HCT116 (cell line): ENCODE measurements around the gene MS4A4E. TPM values are rescaled to one million over a fixed set of nuclear protein-coding genes. Genes with fewer than 3 reads are reported as not detected.

ENCODE experiments used
- ATAC-seq: fragments of 200-7000 bp; cut with Tn5 transposase; 2 replicates; pipeline ENCODE4 v1.9.1; 2020; ENCODE audit warnings: mild to moderate bottlenecking, moderate library complexity
- BruUV-seq: library from RNA; stranded (reverse); fragments of 400-500 nt; replicated peaks from 2 replicates; lab custom pipeline; 2021; lab: Mats Ljungman, UMichigan
- CTCF ChIA-PET: fragments of 300-600 bp; sonication (Branson Sonifier 250); formaldehyde crosslinking; loops from one replicate; lab custom pipeline; 2021; ENCODE audit warnings: antibody characterized with exemption; lab: Charles Lee
- POLR2A ChIA-PET: fragments of 300-600, 350-600 bp; sonication (Branson Sonifier 250); formaldehyde crosslinking; loops from one replicate; lab custom pipeline; 2021; ENCODE audit warnings: antibody characterized with exemption; lab: Charles Lee
- RAD21 ChIA-PET, 2 experiments: fragments of 300-600 bp; sonication (Branson Sonifier 250); formaldehyde crosslinking; loops; one replicate each; lab custom pipeline; 2023; ENCODE audit warnings: low total read pairs in 2 of 2; ENCODE audit not compliant: uncharacterized antibody in 2 of 2, unreplicated experiment in 2 of 2, low non-redundant PET in 1 of 2; lab: Charles Lee
- DNase-seq: peaks from one replicate; pipeline ENCODE4 v3.0.0-alpha.2; 2010; ENCODE audit warnings: low read depth, low spot score
- H2AFZ ChIP-seq: fragments of 200-600 bp; shearing (Covaris generic), sonication (generic); 2 replicates; pipeline ENCODE4 v1.6.1; 2017; ENCODE audit warnings: low read depth, mixed run types, mixed read lengths, antibody characterized with exemption, low read length; ENCODE audit not compliant: poor library complexity, severe bottlenecking
- H3K27ac ChIP-seq: 2 replicates; pipeline ENCODE4 v1.5.1; 2012; ENCODE audit warnings: low read depth, low read length
- H3K27me3 ChIP-seq: fragments of 200-600 bp; sonication (generic); 2 replicates; pipeline ENCODE4 v1.6.1; 2016; ENCODE audit warnings: mixed run types, low read length, mixed read lengths; ENCODE audit not compliant: insufficient read depth
- H3K36me3 ChIP-seq, 2 experiments: fragments of 200-500 bp in 1 of 2; fragments of 200-600 bp in 1 of 2; sonication (Bioruptor generic) in 1 of 2; sonication (generic) in 1 of 2; 2 replicates each; pipeline versions ENCODE4 v1.5.1 to v1.6.1; 2014 to 2016; ENCODE audit warnings: low read length in 2 of 2, inconsistent platforms in 1 of 2, mixed read lengths in 1 of 2, mixed run types in 1 of 2; ENCODE audit not compliant: insufficient read depth in 2 of 2, control insufficient read depth in 1 of 2
- H3K4me1 ChIP-seq, 2 experiments: fragments of 200-600 bp in 1 of 2; sonication (generic) in 1 of 2; 2 replicates each; pipeline versions ENCODE4 v1.5.1 to v1.6.1; 2012 to 2017; ENCODE audit warnings: low read length in 2 of 2, inconsistent platforms in 1 of 2, mild to moderate bottlenecking in 1 of 2, mixed read lengths in 1 of 2, mixed run types in 1 of 2, moderate library complexity in 1 of 2; ENCODE audit not compliant: insufficient read depth in 2 of 2, control insufficient read depth in 1 of 2
- H3K4me2 ChIP-seq: fragments of 200-600 bp; sonication (generic); 2 replicates; pipeline ENCODE4 v1.6.1; 2017; ENCODE audit warnings: mixed run types, low read length, mixed read lengths
- H3K4me3 ChIP-seq, 2 experiments: fragments of 200-600 bp in 1 of 2; sonication (generic) in 1 of 2; replicated peaks in 1 of 2; 2 replicates each; pipeline ENCODE4 v1.5.1; 2011 to 2016; ENCODE audit warnings: low read length in 2 of 2, control low read depth in 1 of 2, low read depth in 1 of 2, mild to moderate bottlenecking in 1 of 2, mixed read lengths in 1 of 2, mixed run types in 1 of 2
- H3K79me2 ChIP-seq: fragments of 200-600 bp; sonication (generic); 2 replicates; pipeline ENCODE4 v1.6.1; 2017; ENCODE audit warnings: mild to moderate bottlenecking, mixed run types, low read length, moderate library complexity, mixed read lengths; ENCODE audit not compliant: insufficient read depth
- H3K9ac ChIP-seq: fragments of 200-600 bp; sonication (generic); 2 replicates; pipeline ENCODE4 v1.6.1; 2016; ENCODE audit warnings: low read length, mixed read lengths
- H3K9me2 ChIP-seq: fragments of 200-600 bp; sonication (generic), shearing (Covaris generic); 2 replicates; pipeline ENCODE4 v1.6.1; 2017; ENCODE audit warnings: mixed run types, mild to moderate bottlenecking, moderate library complexity; ENCODE audit not compliant: insufficient read depth
- H3K9me3 ChIP-seq, 2 experiments: fragments of 200-500 bp in 1 of 2; fragments of 200-600 bp in 1 of 2; sonication (Bioruptor generic) in 1 of 2; sonication (generic) in 1 of 2; 2 replicates each; pipeline ENCODE4 v1.6.1; 2014 to 2017; ENCODE audit warnings: low read length in 2 of 2, mixed read lengths in 2 of 2, inconsistent platforms in 1 of 2, low read depth in 1 of 2, mild to moderate bottlenecking in 1 of 2, mixed run types in 1 of 2, moderate library complexity in 1 of 2; ENCODE audit not compliant: control insufficient read depth in 1 of 2, insufficient read depth in 1 of 2
- H4K20me1 ChIP-seq: fragments of 200-600 bp; sonication (generic), shearing (Covaris generic); 2 replicates; pipeline ENCODE4 v1.6.1; 2017; ENCODE audit warnings: mixed run types, mild to moderate bottlenecking, moderate library complexity; ENCODE audit not compliant: insufficient read depth
- ATF3 ChIP-seq: IDR thresholded peaks from 2 replicates; pipeline ENCODE4 v1.6.1; 2012
- CBX3 ChIP-seq: IDR thresholded peaks from 2 replicates; pipeline ENCODE4 v1.6.1; 2012; ENCODE audit warnings: low read depth
- CEBPB ChIP-seq: IDR thresholded peaks from 2 replicates; pipeline ENCODE4 v1.6.1; 2012; ENCODE audit warnings: low read depth
- CTCF ChIP-seq, 3 experiments: fragments of 200-600 bp in 1 of 3; sonication (generic) in 1 of 3; IDR thresholded peaks in 2 of 3; conservative IDR thresholded peaks in 1 of 3; 2 replicates each; pipeline ENCODE4 v1.5.1; 2012 to 2017; ENCODE audit warnings: low read depth in 2 of 3, low read length in 2 of 3, antibody characterized with exemption in 1 of 3, borderline replicate concordance in 1 of 3, control low read depth in 1 of 3, mild to moderate bottlenecking in 1 of 3, mixed read lengths in 1 of 3, mixed run types in 1 of 3, moderate library complexity in 1 of 3; ENCODE audit not compliant: insufficient read depth in 1 of 3
- EGR1 ChIP-seq: IDR thresholded peaks from 2 replicates; pipeline ENCODE4 v1.6.1; 2012; ENCODE audit warnings: low read depth
- EZH2 ChIP-seq: fragments of 200-600 bp; sonication (generic); IDR thresholded peaks from 2 replicates; pipeline ENCODE4 v1.6.1; 2017; ENCODE audit warnings: antibody characterized with exemption, mixed run types
- JUND ChIP-seq: IDR thresholded peaks from 2 replicates; pipeline ENCODE4 v1.6.1; 2012
- POLR2AphosphoS5 ChIP-seq: IDR thresholded peaks from 2 replicates; pipeline ENCODE4 v1.6.1; 2011; ENCODE audit warnings: mild to moderate bottlenecking, low read depth, low read length, moderate library complexity
- RAD21 ChIP-seq: IDR thresholded peaks from 2 replicates; pipeline ENCODE4 v1.6.1; 2012; ENCODE audit warnings: low read depth, mild to moderate bottlenecking
- REST ChIP-seq: IDR thresholded peaks from 2 replicates; pipeline ENCODE4 v1.6.1; 2012; ENCODE audit warnings: low read depth
- SIN3A ChIP-seq: IDR thresholded peaks from 2 replicates; pipeline ENCODE4 v1.6.1; 2012; ENCODE audit warnings: low read depth
- SRF ChIP-seq: IDR thresholded peaks from 2 replicates; pipeline ENCODE4 v1.6.1; 2012; ENCODE audit warnings: low read depth
- YY1 ChIP-seq: IDR thresholded peaks from 2 replicates; pipeline ENCODE4 v1.6.1; 2011; ENCODE audit warnings: low read length, low read depth, moderate library complexity, mild to moderate bottlenecking; ENCODE audit not compliant: insufficient replicate concordance; ENCODE audit errors: extremely low read depth
- ZBTB33 ChIP-seq: IDR thresholded peaks from 2 replicates; pipeline ENCODE4 v1.6.1; 2011; ENCODE audit warnings: mild to moderate bottlenecking, low read length, moderate library complexity; ENCODE audit not compliant: insufficient replicate concordance; ENCODE audit errors: extremely low read depth
- ZFX ChIP-seq: fragments of 450-650 bp; IDR thresholded peaks from 2 replicates; pipeline ENCODE4 v1.6.1; 2017
- intact Hi-C: fragments of 100-400 bp; cut with micrococcal nuclease; formaldehyde crosslinking; loops from 2 replicates; pipeline ENCODE4 v1.10.0; 2022
- total RNA-seq: library from RNA; stranded (reverse); gene quantifications from one replicate; pipeline ENCODE4 v1.2.1, GENCODE V29; 2021; ENCODE audit not compliant: unreplicated experiment

The MS4A4E gene
- total RNA-seq, 1 experiment from 2014 or later = not detected

GRCh38 chr11:60165538-60165937 lies 77.4 kb downstream of the MS4A4E start:
- Histone ChIP-seq H4K20me1 (no peaks in the 10 kb centered on the region), H3K27ac (no peak overlapping the region), H2AFZ (no peak overlapping the region), H3K4me1 (no peaks in the 10 kb centered on the region), H3K9ac (no peak overlapping the region), H3K79me2 (no peaks in the 10 kb centered on the region), H3K4me3 (no peak overlapping the region), H3K9me2 (no peaks in the 10 kb centered on the region), H3K36me3 (no peaks in the 10 kb centered on the region), H3K4me2 (no peak overlapping the region), H3K27me3 (no peaks in the 10 kb centered on the region), H3K9me3 (no peaks in the 10 kb centered on the region; a peak in 1 of 4 replicates)
- BruUV-seq = no TSS peak
- ChIA-PET POLR2A (no interaction called here), CTCF (no interaction called here), RAD21 (no interaction called here)
- ATAC-seq (no peak), DNase-seq (no peak)
- no peak for TF ChIP-seq EGR1
- TF ChIP-seq EZH2 = no peak
- no peak for TF ChIP-seq POLR2AphosphoS5
- TF ChIP-seq RAD21 = no peak
- no peak for TF ChIP-seq CTCF (IDR thresholded peaks at IDR 0.05 in 2 of 3, conservative IDR thresholded peaks at IDR 0.05 in 1 of 3; ENCODE audit: borderline replicate concordance in 1 of 3, insufficient read depth in 1 of 3, low read depth in 2 of 3, low read length in 2 of 3)
- TF ChIP-seq JUND = no peak
- no peak for TF ChIP-seq ATF3
- TF ChIP-seq SRF = no peak
- no peak for TF ChIP-seq CEBPB
- TF ChIP-seq REST = no peak
- no peak for TF ChIP-seq ZFX
- TF ChIP-seq SIN3A = no peak
- no peak for TF ChIP-seq ZBTB33
- TF ChIP-seq YY1 = no peak
- no peak for TF ChIP-seq CBX3
- intact Hi-C loops = no loop called here
